ENCODE results near the gene DELE1.

GRCh38 chr5:141947316-141947715, 23.6 kb downstream of the DELE1 start:
- TF ChIP-seq, protein P1, sequence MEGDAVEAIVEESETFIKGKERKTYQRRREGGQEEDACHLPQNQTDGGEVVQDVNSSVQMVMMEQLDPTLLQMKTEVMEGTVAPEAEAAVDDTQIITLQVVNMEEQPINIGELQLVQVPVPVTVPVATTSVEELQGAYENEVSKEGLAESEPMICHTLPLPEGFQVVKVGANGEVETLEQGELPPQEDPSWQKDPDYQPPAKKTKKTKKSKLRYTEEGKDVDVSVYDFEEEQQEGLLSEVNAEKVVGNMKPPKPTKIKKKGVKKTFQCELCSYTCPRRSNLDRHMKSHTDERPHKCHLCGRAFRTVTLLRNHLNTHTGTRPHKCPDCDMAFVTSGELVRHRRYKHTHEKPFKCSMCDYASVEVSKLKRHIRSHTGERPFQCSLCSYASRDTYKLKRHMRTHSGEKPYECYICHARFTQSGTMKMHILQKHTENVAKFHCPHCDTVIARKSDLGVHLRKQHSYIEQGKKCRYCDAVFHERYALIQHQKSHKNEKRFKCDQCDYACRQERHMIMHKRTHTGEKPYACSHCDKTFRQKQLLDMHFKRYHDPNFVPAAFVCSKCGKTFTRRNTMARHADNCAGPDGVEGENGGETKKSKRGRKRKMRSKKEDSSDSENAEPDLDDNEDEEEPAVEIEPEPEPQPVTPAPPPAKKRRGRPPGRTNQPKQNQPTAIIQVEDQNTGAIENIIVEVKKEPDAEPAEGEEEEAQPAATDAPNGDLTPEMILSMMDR (IDR thresholded peaks at IDR 0.05) = no peak
- TF ChIP-seq POLR2A (IDR thresholded peaks at IDR 0.05) = no peak

Data from lower leg skin (tissue), 3 donors.